KMS-11 (cell line): ENCODE data around the gene CNPY3.
"Not testable (repeated sequence)": the region's sequence is repeated elsewhere in the genome, so short reads cannot be mapped to it uniquely, and the experiment has no call there.

Experiments used
- H2AFZ ChIP-seq: fragments of 200-600 bp; sonication (generic); 2 replicates; pipeline ENCODE4 v1.6.1; 2016; ENCODE audit warnings: antibody characterized with exemption, mixed run types, low read depth
- H3K27ac ChIP-seq: fragments of 200-600 bp; sonication (generic); 2 replicates; pipeline ENCODE4 v1.6.1; 2016; ENCODE audit warnings: mild to moderate bottlenecking, mixed run types
- H3K27me3 ChIP-seq: fragments of 200-600 bp; sonication (generic); 2 replicates; pipeline ENCODE4 v1.6.1; 2017; ENCODE audit warnings: mild to moderate bottlenecking, low read depth, mixed run types, moderate library complexity; ENCODE audit not compliant: insufficient read depth
- H3K36me3 ChIP-seq: fragments of 200-600 bp; sonication (generic); 2 replicates; pipeline ENCODE4 v1.6.1; 2017; ENCODE audit warnings: mild to moderate bottlenecking, mixed run types; ENCODE audit not compliant: insufficient read depth
- H3K4me1 ChIP-seq: fragments of 200-600 bp; sonication (generic); 2 replicates; pipeline ENCODE4 v1.6.1; 2016; ENCODE audit warnings: mild to moderate bottlenecking, low read depth, mixed run types; ENCODE audit not compliant: poor library complexity, severe bottlenecking
- H3K4me2 ChIP-seq: fragments of 200-600 bp; sonication (generic); 2 replicates; pipeline ENCODE4 v1.7.0; 2016; ENCODE audit warnings: mild to moderate bottlenecking, mixed run types
- H3K4me3 ChIP-seq: fragments of 200-600 bp; sonication (generic); IDR thresholded peaks from 2 replicates; pipeline ENCODE4 v1.6.1; 2017; ENCODE audit warnings: low read depth, low read length, mixed read lengths; ENCODE audit not compliant: insufficient read depth
- H3K79me2 ChIP-seq: fragments of 200-600 bp; sonication (generic); 2 replicates; pipeline ENCODE4 v1.6.1; 2016; ENCODE audit warnings: low read depth, mixed run types; ENCODE audit not compliant: insufficient read depth
- H3K9ac ChIP-seq: fragments of 200-600 bp; sonication (generic); 2 replicates; pipeline ENCODE4 v1.6.1; 2016; ENCODE audit warnings: mild to moderate bottlenecking, mixed run types
- H4K20me1 ChIP-seq: fragments of 200-600 bp; sonication (generic); 2 replicates; pipeline ENCODE4 v1.6.1; 2016; ENCODE audit warnings: mild to moderate bottlenecking, mixed run types; ENCODE audit not compliant: insufficient read depth
- CTCF ChIP-seq: fragments of 200-600 bp; sonication (generic); conservative IDR thresholded peaks from 2 replicates; pipeline ENCODE4 v1.6.1; 2017; ENCODE audit warnings: low read depth, mild to moderate bottlenecking, antibody characterized with exemption, low read length, moderate library complexity, mixed read lengths

CNPY3 gene

GRCh38 chr6:42889815-42890214, 39.5 kb upstream of the CNPY3 start:
- Histone ChIP-seq H3K36me3 (peaks cover 8% of the 10 kb centered on the region; the same call in 1 of the 2 replicates), H3K9ac (peak overlapping the region; percentile 83; the same call in 1 of the 2 replicates), H4K20me1 (no peaks in the 10 kb centered on the region), H3K79me2 (no peaks in the 10 kb centered on the region), H3K27me3 (no peaks in the 10 kb centered on the region), H2AFZ (no peak overlapping the region), H3K27ac (peak overlapping the region; percentile 89), H3K4me3 (no peak overlapping the region), H3K4me1 (peaks cover 23% of the 10 kb centered on the region), H3K4me2 (peak overlapping the region; percentile 70)
- TF ChIP-seq CTCF, result no peak

GRCh38 chr6:42890311-42891198, 38.7 kb upstream of the CNPY3 start:
- no peaks in the 10 kb centered on the region for H3K27me3 ChIP-seq
- no peak overlapping the region for H3K4me3 ChIP-seq
- H3K36me3 ChIP-seq, result 0 out of 2 replicates have a peak, but pooled peaks cover 3% of the 10 kb centered on the region
- peak overlapping the region; percentile 83 for H3K9ac ChIP-seq
- TF ChIP-seq CTCF, result no peak
- H3K27ac ChIP-seq, result peak overlapping the region; percentile 89
- peak overlapping the region; percentile 98 for H2AFZ ChIP-seq
- H3K4me1 ChIP-seq, result peaks cover 23% of the 10 kb centered on the region
- peak overlapping the region; percentile 77 for H3K4me2 ChIP-seq
- no peaks in the 10 kb centered on the region for H3K79me2 ChIP-seq
- no peaks in the 10 kb centered on the region for H4K20me1 ChIP-seq

- Histone ChIP-seq H3K4me1 (peaks cover 23% of the 10 kb centered on the region), H3K4me2 (peak overlapping the region; percentile 77), H4K20me1 (no peaks in the 10 kb centered on the region), H3K27me3 (no peaks in the 10 kb centered on the region), H3K36me3 (no peaks in the 10 kb centered on the region), H3K27ac (peak overlapping the region; percentile 89), H3K9ac (peak overlapping the region; percentile 83), H3K79me2 (no peaks in the 10 kb centered on the region), H3K4me3 (no peak overlapping the region), H2AFZ (peak overlapping the region; percentile 98)
- TF ChIP-seq CTCF, result no peak
Observed at GRCh38 chr6:42891199-42891722, 38.0 kb upstream of the CNPY3 start.

DNA sequence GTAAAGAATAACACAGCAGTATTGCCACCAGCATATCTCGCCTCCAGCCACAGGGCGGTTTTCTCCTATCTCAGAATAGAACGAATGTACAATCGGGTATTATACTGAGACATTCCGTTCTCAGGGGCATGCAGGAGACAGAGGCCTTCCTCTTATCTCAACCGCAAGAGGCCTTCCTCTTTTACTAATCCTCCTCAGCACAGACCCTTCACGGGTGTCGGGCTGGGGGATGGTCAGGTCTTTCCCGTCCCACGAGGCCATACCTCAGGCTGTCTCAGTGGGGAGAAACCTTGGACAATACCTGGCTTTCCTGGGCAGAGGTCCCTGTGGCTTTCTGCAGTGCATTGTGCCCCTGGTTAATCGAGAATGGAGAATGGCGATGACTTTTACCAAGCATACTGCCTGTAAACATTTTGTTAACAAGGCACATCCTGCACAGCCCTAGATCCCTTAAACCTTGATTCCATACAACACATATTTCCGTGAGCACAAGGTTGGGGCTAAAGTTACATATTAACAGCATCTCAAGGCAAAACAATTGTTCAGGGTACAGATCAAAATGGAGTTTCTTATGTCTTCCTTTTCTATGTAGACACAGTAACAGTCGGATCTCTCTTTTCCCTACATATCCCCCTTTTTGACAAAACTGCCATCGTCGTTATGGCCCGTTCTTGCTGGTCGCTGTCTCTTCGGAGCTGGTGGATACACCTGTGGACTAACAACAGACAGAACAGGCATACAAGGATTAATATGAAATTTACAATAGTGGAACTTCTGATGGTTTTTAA, 35.0 kb upstream of the CNPY3 start:
- not testable (repeated sequence) for H3K27me3 ChIP-seq, H3K27ac ChIP-seq, H4K20me1 ChIP-seq, H3K9ac ChIP-seq, H3K36me3 ChIP-seq, H3K4me2 ChIP-seq, H2AFZ ChIP-seq, H3K4me3 ChIP-seq, H3K79me2 ChIP-seq
- peaks cover 16% of the 10 kb centered on the region for H3K4me1 ChIP-seq
